ENCODE data around the gene HDAC9.

HDAC9 gene

DNA sequence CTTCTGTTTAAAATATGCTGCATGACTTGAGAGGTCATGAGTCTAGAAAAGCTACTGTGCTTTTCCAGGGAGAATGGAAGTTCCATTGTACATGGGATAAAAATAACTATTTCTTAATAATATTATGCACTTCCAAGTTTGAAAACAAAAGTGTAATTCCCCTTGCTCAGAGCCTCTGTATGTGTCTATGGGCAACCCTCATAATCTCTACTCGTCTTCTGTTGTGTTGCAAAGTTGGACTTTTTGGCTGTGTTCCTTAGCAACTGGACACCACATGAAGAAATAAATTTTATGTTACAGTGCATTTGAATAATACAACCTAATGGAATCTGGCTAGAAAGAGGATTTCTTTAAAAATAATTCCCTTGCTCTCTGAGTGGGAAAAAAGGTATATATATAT is 379.3 kb downstream of the HDAC9 start:
- H3K9me3 ChIP-seq, result no peaks in the 10 kb centered on the region
- no peak overlapping the region for H3K27ac ChIP-seq
- intact Hi-C loops (cut with DNase I; ENCODE audit: low total_unique reads), result no loop called here
- H3K4me3 ChIP-seq, result no peak overlapping the region
- no peak for DNase-seq
- H3K4me1 ChIP-seq, result no peaks in the 10 kb centered on the region
- TF ChIP-seq, protein P1, sequence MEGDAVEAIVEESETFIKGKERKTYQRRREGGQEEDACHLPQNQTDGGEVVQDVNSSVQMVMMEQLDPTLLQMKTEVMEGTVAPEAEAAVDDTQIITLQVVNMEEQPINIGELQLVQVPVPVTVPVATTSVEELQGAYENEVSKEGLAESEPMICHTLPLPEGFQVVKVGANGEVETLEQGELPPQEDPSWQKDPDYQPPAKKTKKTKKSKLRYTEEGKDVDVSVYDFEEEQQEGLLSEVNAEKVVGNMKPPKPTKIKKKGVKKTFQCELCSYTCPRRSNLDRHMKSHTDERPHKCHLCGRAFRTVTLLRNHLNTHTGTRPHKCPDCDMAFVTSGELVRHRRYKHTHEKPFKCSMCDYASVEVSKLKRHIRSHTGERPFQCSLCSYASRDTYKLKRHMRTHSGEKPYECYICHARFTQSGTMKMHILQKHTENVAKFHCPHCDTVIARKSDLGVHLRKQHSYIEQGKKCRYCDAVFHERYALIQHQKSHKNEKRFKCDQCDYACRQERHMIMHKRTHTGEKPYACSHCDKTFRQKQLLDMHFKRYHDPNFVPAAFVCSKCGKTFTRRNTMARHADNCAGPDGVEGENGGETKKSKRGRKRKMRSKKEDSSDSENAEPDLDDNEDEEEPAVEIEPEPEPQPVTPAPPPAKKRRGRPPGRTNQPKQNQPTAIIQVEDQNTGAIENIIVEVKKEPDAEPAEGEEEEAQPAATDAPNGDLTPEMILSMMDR (IDR thresholded peaks at IDR 0.05), result no peak
- H3K36me3 ChIP-seq, result no peaks in the 10 kb centered on the region
- no peaks in the 10 kb centered on the region for H3K27me3 ChIP-seq

DNA sequence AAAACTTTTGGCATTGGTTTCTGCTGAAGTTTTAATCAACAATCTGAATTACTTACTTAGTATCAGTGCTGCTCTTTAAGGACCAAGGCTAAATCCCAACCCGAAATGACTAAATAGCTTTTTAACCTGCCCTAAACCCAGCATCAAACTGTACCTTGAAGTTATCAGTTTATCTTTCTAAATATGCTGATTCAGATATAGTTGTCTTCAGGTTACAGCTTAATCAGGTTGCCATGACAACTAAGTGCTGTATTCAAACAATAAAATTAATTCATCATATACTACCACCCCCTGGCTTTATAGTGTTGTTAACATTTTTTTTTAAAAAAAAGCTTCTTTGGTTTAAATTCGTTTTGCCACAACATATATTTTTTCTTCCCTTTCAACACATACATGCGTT is 382.3 kb downstream of the HDAC9 start:
- H3K4me3 ChIP-seq, result no peak overlapping the region
- intact Hi-C loops (cut with DNase I; ENCODE audit: low total_unique reads), result no loop called here
- TF ChIP-seq, protein P1 (IDR thresholded peaks at IDR 0.05), result no peak
- H3K36me3 ChIP-seq, result no peaks in the 10 kb centered on the region
- H3K27me3 ChIP-seq, result no peaks in the 10 kb centered on the region
- no peak overlapping the region for H3K27ac ChIP-seq
- H3K9me3 ChIP-seq, result no peaks in the 10 kb centered on the region
- H3K4me1 ChIP-seq, result no peaks in the 10 kb centered on the region
- no peak for DNase-seq

DNA sequence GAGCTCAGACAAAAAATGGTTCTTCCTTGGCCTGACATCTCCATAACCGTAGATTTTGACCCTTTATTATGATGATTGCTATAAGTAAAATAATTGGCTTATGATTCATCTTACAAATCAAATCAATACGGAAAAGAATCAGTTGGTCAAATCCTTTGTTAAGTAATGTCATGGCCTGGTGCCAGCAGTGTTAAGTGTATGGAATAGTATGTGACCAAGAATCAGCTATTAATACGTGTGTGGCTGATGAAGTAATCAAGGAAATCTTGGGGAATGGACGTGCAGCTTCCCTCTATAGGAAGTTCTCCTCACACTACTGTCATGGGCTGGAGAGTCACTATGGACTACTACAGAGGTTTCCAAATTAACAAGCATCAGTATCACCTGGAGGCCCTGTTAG is 391.3 kb downstream of the HDAC9 start:
- TF ChIP-seq, protein P1 (IDR thresholded peaks at IDR 0.05), result no peak
- Histone ChIP-seq H3K4me3 (no peak overlapping the region), H3K27me3 (no peaks in the 10 kb centered on the region), H3K4me1 (no peaks in the 10 kb centered on the region), H3K27ac (no peak overlapping the region), H3K9me3 (no peaks in the 10 kb centered on the region), H3K36me3 (no peaks in the 10 kb centered on the region)
- no peak for DNase-seq
- intact Hi-C loops (cut with DNase I; ENCODE audit: low total_unique reads), result no loop called here

DNA sequence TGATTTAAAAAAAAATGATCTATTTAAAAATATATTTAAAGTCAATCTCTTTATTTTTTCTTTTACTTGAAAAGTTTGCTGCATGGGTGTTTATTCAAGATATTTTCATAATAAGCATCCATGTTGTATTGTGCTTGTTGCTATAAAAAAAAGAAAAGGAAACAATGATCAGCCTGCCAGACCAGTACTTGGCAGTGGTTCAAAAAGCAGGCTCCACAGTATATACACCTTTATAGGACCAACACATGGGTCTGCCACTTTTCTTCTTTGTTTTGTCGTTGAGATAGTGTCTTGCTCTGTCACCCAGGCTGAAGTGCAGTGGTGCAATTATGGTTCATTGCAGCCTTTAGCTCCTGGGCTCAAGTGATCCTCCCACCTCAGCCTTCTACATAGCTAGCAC is 393.9 kb downstream of the HDAC9 start:
- Histone ChIP-seq H3K27me3 (no peaks in the 10 kb centered on the region), H3K27ac (no peak overlapping the region), H3K9me3 (no peaks in the 10 kb centered on the region), H3K4me3 (no peak overlapping the region), H3K36me3 (no peaks in the 10 kb centered on the region), H3K4me1 (no peaks in the 10 kb centered on the region)
- no peak for DNase-seq
- intact Hi-C loops (cut with DNase I; ENCODE audit: low total_unique reads), result no loop called here
- TF ChIP-seq, protein P1 (IDR thresholded peaks at IDR 0.05), result no peak

DNA sequence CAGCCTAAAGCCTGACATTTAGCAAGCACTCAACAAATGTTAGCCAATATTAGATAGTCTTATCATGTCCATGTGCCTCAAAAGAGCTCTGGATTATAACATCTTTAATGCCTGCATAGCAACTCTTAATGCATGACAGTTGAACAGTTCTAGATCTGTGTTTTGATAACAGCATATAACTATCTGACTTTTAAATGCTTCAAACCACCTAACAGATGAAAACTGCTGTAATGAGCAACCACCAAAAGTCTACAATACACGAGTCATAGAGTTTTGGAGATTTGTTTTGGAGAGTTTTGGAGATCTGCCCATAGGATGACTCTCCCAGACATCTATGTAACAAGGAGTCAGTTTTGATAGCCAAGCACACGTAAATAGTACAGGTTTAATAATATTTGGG is 394.6 kb downstream of the HDAC9 start:
- DNase-seq, result no peak
- TF ChIP-seq, protein P1 (IDR thresholded peaks at IDR 0.05), result no peak
- Histone ChIP-seq H3K27ac (no peak overlapping the region), H3K27me3 (no peaks in the 10 kb centered on the region), H3K36me3 (no peaks in the 10 kb centered on the region), H3K4me1 (peaks cover 0 to 2% (median 0%) of the 10 kb centered on the region in 4 donors), H3K4me3 (no peak overlapping the region), H3K9me3 (no peaks in the 10 kb centered on the region)
- intact Hi-C loops (cut with DNase I; ENCODE audit: low total_unique reads), result no loop called here
